GM18951 (cell line): ENCODE data around the gene STX1A.

Source experiments
- POLR2A ChIP-seq: IDR thresholded peaks from 4 replicates; pipeline ENCODE4 v1.6.1; 2011; ENCODE audit warnings: mild to moderate bottlenecking; ENCODE audit not compliant: insufficient read length, insufficient read depth; ENCODE audit errors: extremely low read depth
- in situ Hi-C: fragments of 300-500 bp; cut with MboI; formaldehyde crosslinking; loops from one replicate; pipeline ENCODE4 v1.12.0; 2022; ENCODE audit warnings: low sequenced_read_pairs, mixed read lengths, inconsistent platforms; ENCODE audit not compliant: unreplicated experiment

The STX1A gene

GRCh38 chr7:73707045-73707631, 12.3 kb downstream of the STX1A start:
- in situ Hi-C loops = no loop called here
- no peak for TF ChIP-seq POLR2A

GRCh38 chr7:73706126-73707044, 13.1 kb downstream of the STX1A start:
- in situ Hi-C loops = no loop called here
- no peak for TF ChIP-seq POLR2A

- TF ChIP-seq POLR2A = no peak
Measured at GRCh38 chr7:73705551-73705920, 13.9 kb downstream of the STX1A start.

GRCh38 chr7:73704640-73705550, 14.6 kb downstream of the STX1A start:
- TF ChIP-seq POLR2A = no peak
- in situ Hi-C loops = no loop called here

More at GRCh38 chr7:73705551-73705920, 13.9 kb downstream of the STX1A start:
- in situ Hi-C loops = no loop called here

GRCh38 chr7:73703757-73704639, 15.5 kb downstream of the STX1A start:
- no peak for TF ChIP-seq POLR2A
- in situ Hi-C loops = no loop called here

DNA sequence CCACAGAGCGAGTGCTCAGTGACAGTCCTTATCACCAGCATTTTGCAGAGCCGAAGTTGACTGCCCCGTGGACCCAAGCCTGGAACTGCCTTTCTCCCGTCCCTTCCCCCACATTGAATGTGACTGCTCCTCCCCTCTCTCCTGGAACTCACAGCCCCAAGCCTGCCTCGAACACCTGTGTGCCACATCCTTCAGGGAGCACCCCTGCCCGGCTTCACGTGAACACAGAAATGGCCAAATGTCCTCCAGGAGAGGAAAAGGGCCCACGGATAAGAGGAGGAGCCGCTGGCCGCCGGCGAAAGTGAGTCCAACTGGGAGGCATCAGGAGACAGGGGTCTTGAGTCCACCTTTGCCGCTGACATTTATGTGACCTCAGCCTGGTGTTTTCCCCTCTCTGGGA, 16.2 kb downstream of the STX1A start:
- no peak for TF ChIP-seq POLR2A
- in situ Hi-C loops = no loop called here

DNA sequence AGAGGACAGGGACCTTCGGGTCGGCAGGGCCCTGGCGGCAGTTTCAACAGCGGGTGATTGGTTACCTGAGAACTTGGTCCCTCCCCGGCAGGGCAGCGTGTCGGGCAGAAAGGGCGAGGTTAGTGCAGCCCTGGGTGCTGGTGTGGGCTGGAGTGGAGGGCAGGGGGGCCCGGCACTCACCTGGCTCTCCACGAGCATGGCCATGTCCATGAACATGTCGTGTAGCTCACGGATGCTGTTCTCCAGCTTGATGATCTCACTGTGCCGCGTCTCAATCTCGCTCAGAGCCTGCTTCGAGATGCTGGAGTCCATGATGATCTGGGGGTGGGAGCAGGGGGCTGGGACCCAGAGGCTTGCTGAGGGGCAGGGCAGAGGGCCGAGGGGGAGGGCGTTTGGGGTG, 16.8 kb downstream of the STX1A start:
- in situ Hi-C loops = no loop called here
- no peak for TF ChIP-seq POLR2A

GRCh38 chr7:73702226-73702625, 17.2 kb downstream of the STX1A start:
- in situ Hi-C loops = no loop called here
- no peak for TF ChIP-seq POLR2A

GRCh38 chr7:73701357-73701995, 18.0 kb downstream of the STX1A start:
- TF ChIP-seq POLR2A = no peak
- in situ Hi-C loops = no loop called here

DNA sequence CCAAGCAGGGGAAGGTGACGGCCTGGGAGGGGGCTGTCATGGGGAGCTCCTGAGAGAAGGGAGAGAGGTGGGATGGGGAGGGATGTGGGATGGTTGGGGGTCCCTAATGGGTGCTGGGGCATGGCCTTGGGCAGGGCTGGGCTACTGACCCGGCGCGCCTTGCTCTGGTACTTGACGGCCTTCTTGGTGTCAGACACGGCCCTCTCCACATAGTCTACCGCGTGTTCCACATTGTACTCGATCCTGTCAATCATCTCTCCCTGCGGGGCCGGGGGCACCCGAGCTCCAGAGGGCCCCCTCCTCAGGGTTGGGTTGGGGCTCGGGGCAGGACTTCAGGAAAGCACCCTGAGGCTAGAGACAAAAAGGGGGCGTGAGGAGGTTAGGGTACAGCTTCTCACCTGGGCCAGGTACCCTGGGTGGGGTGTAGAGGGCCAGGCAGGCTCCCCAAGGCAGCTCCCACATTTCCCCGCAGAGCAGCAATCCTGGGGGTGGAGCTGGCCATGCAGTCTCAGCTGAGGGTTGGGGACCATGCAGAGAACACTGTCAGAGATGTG, 18.8 kb downstream of the STX1A start:
- TF ChIP-seq POLR2A = no peak
- in situ Hi-C loops = no loop called here

GRCh38 chr7:73700069-73700423, 19.4 kb downstream of the STX1A start:
- no peak for TF ChIP-seq POLR2A
- in situ Hi-C loops = no loop called here
